Choroid plexus epithelial cell (primary cell): ENCODE results near the gene IQCH.

Experiments used
- DNase-seq: peaks from one replicate; pipeline ENCODE4 v3.0.0-alpha.2; 2010; ENCODE audit warnings: low read depth
- H3K4me3 ChIP-seq: 2 replicates; pipeline ENCODE4 v1.5.1; 2011; ENCODE audit warnings: low read depth, mild to moderate bottlenecking, control low read depth, low read length, moderate library complexity
- TF ChIP-seq, protein P1 (sequence below): conservative IDR thresholded peaks from 2 replicates; pipeline ENCODE4 v1.5.1; 2011; ENCODE audit warnings: low read depth, mild to moderate bottlenecking, control low read depth, inconsistent platforms, low read length, moderate library complexity

IQCH gene

GRCh38 chr15:67379530-67379929, 124.9 kb downstream of the IQCH start:
- no peak overlapping the region for H3K4me3 ChIP-seq
- DNase-seq: no peak
- TF ChIP-seq, protein P1, sequence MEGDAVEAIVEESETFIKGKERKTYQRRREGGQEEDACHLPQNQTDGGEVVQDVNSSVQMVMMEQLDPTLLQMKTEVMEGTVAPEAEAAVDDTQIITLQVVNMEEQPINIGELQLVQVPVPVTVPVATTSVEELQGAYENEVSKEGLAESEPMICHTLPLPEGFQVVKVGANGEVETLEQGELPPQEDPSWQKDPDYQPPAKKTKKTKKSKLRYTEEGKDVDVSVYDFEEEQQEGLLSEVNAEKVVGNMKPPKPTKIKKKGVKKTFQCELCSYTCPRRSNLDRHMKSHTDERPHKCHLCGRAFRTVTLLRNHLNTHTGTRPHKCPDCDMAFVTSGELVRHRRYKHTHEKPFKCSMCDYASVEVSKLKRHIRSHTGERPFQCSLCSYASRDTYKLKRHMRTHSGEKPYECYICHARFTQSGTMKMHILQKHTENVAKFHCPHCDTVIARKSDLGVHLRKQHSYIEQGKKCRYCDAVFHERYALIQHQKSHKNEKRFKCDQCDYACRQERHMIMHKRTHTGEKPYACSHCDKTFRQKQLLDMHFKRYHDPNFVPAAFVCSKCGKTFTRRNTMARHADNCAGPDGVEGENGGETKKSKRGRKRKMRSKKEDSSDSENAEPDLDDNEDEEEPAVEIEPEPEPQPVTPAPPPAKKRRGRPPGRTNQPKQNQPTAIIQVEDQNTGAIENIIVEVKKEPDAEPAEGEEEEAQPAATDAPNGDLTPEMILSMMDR: no peak

- DNase-seq: no peak
- TF ChIP-seq, protein P1: no peak
- no peak overlapping the region for H3K4me3 ChIP-seq
These were observed 126.3 kb downstream of the IQCH start for GRCh38 chr15:67380921-67381320.

DNA sequence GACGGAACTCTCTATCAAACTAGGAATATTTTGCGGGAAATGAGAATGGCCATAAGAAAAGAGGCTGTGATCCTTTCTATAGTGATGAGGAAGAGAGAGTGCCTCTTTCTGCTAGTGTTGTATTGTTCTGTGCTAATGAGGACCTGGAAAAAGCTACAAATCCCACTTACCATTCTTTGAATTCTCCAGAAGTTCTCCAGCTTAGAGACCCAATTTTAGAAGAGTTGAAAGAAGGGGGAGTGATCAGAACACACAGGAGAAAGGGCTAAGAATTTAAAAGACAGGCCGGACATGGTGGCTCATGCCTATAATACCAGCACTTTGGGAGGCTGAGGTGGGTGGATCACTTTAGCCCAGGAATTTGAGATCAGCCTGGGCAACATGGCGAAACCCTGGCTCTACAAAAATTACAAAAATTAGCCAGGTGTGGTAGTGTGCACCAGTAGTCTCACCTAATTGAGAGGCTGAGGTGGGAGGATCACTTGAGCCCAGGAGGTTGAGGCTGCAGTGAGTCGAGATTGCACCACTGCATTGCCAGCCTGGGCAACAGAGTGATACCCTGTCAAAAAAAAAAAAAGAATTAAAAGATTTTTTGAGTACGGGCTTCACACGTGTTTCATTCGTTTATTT, 126.9 kb downstream of the IQCH start:
- DNase-seq: no peak
- H3K4me3 ChIP-seq: no peak overlapping the region

GRCh38 chr15:67382723-67383122, 128.1 kb downstream of the IQCH start:
- DNase-seq: no peak
- TF ChIP-seq, protein P1: no peak

More for the DNA sequence above, 126.9 kb downstream of the IQCH start:
- TF ChIP-seq, protein P1: no peak

GRCh38 chr15:67383899-67384298, 129.3 kb downstream of the IQCH start:
- DNase-seq: peak; percentile 49
- TF ChIP-seq, protein P1: no peak
- H3K4me3 ChIP-seq: no peak overlapping the region

More at GRCh38 chr15:67382723-67383122, 128.1 kb downstream of the IQCH start:
- H3K4me3 ChIP-seq: no peak overlapping the region

GRCh38 chr15:67384761-67385160, 130.2 kb downstream of the IQCH start:
- TF ChIP-seq, protein P1: no peak
- DNase-seq: no peak
- no peak overlapping the region for H3K4me3 ChIP-seq

GRCh38 chr15:67385971-67386370, 131.4 kb downstream of the IQCH start:
- no peak overlapping the region for H3K4me3 ChIP-seq
- DNase-seq: peak; percentile 27
- TF ChIP-seq, protein P1: peak; percentile 48
